ENCODE measurements around the gene CLCF1. TPM values are rescaled to one million over a fixed set of nuclear protein-coding genes. Genes with fewer than 3 reads are reported as not detected.

Gene CLCF1
- total RNA-seq, 4 donors from 2014 or later: 1.8 to 46.4 (median 5.8) TPM

DNA sequence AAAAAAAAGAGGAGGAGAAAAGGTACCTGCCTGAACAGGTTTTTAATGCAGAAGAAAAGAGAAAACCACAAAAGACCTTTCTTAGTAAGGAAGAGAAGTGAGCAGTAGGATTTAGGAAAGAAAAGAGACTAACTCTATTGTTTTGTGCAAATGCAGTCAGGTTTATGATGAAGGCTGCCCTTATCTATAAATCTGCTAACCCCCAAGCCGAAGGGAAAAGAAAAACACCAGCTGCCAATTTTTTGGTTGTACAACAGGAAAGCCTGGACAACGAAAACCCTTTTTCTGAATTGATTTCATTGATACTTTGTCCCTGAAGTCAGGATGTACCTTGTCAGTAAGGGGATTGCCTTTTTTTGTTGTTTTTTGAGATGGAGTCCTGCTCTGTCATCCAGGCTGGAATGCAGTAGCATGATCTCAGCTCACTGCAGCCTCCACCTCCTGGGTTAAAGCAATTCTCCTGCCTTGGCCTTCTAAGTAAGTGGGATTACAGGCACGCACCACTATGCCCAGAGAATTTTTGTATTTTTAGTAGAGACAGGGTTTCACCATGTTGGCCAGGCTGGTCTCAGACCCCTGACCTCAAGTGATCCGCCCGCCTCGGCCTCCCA is 41.2 kb downstream of the CLCF1 start:
- no peak for DNase-seq
- in situ Hi-C loops (cut with MboI; ENCODE audit: low pct_ligation_motif_present in 1 of 4, low pct_unique_long_range_greater_than_20kb in 1 of 4, low sequenced_read_pairs in 3 of 4) (no loop called here), intact Hi-C loops (cut with DNase I; ENCODE audit: low total_unique reads) (no loop called here)
- Histone ChIP-seq H3K9me3 (no peaks in the 10 kb centered on the region), H3K4me3 (no peak overlapping the region), H3K27ac (no peak overlapping the region), H3K4me1 (no peaks in the 10 kb centered on the region), H3K27me3 (no peaks in the 10 kb centered on the region), H3K36me3 (no peaks in the 10 kb centered on the region)
- TF ChIP-seq, protein P1, sequence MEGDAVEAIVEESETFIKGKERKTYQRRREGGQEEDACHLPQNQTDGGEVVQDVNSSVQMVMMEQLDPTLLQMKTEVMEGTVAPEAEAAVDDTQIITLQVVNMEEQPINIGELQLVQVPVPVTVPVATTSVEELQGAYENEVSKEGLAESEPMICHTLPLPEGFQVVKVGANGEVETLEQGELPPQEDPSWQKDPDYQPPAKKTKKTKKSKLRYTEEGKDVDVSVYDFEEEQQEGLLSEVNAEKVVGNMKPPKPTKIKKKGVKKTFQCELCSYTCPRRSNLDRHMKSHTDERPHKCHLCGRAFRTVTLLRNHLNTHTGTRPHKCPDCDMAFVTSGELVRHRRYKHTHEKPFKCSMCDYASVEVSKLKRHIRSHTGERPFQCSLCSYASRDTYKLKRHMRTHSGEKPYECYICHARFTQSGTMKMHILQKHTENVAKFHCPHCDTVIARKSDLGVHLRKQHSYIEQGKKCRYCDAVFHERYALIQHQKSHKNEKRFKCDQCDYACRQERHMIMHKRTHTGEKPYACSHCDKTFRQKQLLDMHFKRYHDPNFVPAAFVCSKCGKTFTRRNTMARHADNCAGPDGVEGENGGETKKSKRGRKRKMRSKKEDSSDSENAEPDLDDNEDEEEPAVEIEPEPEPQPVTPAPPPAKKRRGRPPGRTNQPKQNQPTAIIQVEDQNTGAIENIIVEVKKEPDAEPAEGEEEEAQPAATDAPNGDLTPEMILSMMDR (IDR thresholded peaks at IDR 0.05): no peak
- TF ChIP-seq POLR2AphosphoS5 (IDR thresholded peaks at IDR 0.05) (no peak), POLR2A (IDR thresholded peaks at IDR 0.05) (no peak), EP300 (IDR thresholded peaks at IDR 0.05; ENCODE audit: low read depth) (no peak)
- WGBS, 2 donors (ENCODE audit: low coverage in 1 of 2): 82 to 87% methylated on average over 2 to 6 of the region's 6 CpGs

DNA sequence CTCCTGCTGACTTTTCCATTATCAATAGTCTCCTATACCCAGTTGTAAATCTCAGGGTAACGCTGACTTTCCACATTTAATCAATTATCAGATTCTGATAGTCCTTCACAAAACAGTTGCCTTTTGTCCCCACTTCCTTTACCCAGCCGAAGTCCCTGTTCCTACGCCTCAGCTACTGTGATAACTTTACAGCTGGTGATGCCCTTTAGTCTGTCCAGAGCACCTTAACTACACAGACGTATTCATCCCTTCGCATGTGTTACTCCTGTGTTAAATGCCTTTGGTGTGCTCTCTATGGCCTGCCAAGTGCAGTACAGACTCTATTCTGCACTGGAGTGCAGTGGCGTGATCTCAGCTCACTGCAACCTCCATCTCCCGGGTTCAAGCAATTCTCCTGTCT is 49.9 kb downstream of the CLCF1 start:
- Histone ChIP-seq H3K27me3 (no peaks in the 10 kb centered on the region), H3K27ac (no peak overlapping the region), H3K9me3 (no peaks in the 10 kb centered on the region), H3K36me3 (no peaks in the 10 kb centered on the region), H3K4me1 (peaks cover 0 to 18% (median 12%) of the 10 kb centered on the region in 4 donors), H3K4me3 (no peak overlapping the region)
- TF ChIP-seq, protein P1 (IDR thresholded peaks at IDR 0.05): no peak
- no peak for TF ChIP-seq EP300 (IDR thresholded peaks at IDR 0.05; ENCODE audit: low read depth)
- WGBS, 2 donors (ENCODE audit: low coverage in 1 of 2): 77 to 91% methylated on average over 6 to 7 of the region's 7 CpGs
- in situ Hi-C loops (cut with MboI; ENCODE audit: low pct_ligation_motif_present in 1 of 4, low pct_unique_long_range_greater_than_20kb in 1 of 4, low sequenced_read_pairs in 3 of 4) (no loop called here), intact Hi-C loops (cut with DNase I; ENCODE audit: low total_unique reads) (no loop called here)
- no peak for DNase-seq

DNA sequence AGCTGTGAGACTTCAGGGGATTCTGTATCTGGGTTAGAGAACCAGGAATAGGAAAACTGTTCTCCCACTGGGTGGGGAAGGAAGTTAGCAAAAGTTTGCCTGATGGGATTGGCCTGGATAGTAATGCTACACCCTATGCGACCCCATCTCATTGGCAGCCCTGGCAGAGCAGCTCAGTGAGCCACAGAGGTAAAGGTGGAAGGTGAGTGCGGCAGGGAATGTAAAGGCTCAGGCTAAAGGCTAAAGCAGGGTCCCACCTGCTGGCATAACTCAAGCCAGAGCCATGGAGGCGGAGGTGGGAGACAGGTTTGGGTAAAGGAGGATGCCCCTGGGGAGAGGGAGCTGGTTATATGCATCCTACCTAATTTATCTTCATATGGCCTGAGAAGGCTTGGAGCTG is 51.3 kb downstream of the CLCF1 start:
- peaks cover 0 to 24% (median 17%) of the 10 kb centered on the region in 4 donors for H3K4me1 ChIP-seq
- 87 to 100% methylated on average over 1 to 3 of the region's 3 CpGs for WGBS, 2 donors (ENCODE audit: low coverage in 1 of 2)
- H3K27me3 ChIP-seq: no peaks in the 10 kb centered on the region
- intact Hi-C loops (cut with DNase I; ENCODE audit: low total_unique reads): no loop called here
- H3K36me3 ChIP-seq: no peaks in the 10 kb centered on the region
- H3K4me3 ChIP-seq: no peak overlapping the region
- TF ChIP-seq, protein P1 (IDR thresholded peaks at IDR 0.05): no peak
- TF ChIP-seq POLR2A (IDR thresholded peaks at IDR 0.05) (no peak), EP300 (IDR thresholded peaks at IDR 0.05; ENCODE audit: low read depth) (no peak), POLR2AphosphoS5 (IDR thresholded peaks at IDR 0.05) (no peak)
- H3K27ac ChIP-seq: no peak overlapping the region
- no peaks in the 10 kb centered on the region for H3K9me3 ChIP-seq
- no peak for DNase-seq
- in situ Hi-C loops (cut with MboI; ENCODE audit: low pct_ligation_motif_present in 1 of 4, low pct_unique_long_range_greater_than_20kb in 1 of 4, low sequenced_read_pairs in 3 of 4): no loop called here

DNA sequence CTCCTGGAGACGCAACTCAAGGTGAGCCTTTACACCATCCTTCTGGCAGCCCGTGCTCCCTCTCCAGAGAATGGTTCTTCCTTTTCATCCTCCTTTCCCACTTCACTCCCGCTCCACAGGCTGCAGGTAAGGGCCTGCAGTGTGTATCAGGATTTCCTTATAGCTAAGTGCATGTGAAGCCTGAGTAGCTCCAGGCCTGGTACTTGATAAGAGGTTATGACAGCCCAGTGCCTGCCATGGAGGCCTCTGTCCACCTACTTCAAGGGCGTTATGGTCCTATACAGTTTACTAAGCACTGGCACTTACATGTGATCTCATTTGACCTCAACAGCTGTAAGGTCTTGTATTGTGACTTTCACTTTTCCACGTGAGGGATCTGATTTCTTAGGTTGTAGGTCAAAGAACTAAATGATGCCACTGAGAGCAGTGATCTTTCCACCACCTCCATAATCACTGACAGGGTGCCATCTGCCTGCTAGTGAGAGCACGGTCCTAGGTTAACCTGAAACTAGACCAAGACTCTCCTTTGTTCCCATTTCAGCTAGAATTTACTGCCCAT is 52.0 kb downstream of the CLCF1 start:
- intact Hi-C loops (cut with DNase I; ENCODE audit: low total_unique reads): no loop called here
- H3K27ac ChIP-seq: no peak overlapping the region
- 50 to 77% methylated on average over 2 to 6 of the region's 6 CpGs for WGBS, 2 donors (ENCODE audit: low coverage in 1 of 2)
- DNase-seq: no peak
- TF ChIP-seq, protein P1 (IDR thresholded peaks at IDR 0.05): no peak
- TF ChIP-seq POLR2AphosphoS5 (IDR thresholded peaks at IDR 0.05): no peak
- TF ChIP-seq EP300 (IDR thresholded peaks at IDR 0.05; ENCODE audit: low read depth): no peak
- TF ChIP-seq POLR2A (IDR thresholded peaks at IDR 0.05): no peak
- in situ Hi-C loops (cut with MboI; ENCODE audit: low pct_ligation_motif_present in 1 of 4, low pct_unique_long_range_greater_than_20kb in 1 of 4, low sequenced_read_pairs in 3 of 4): no loop called here
- peaks cover 0 to 27% (median 20%) of the 10 kb centered on the region in 4 donors for H3K4me1 ChIP-seq
- H3K4me3 ChIP-seq: no peak overlapping the region
- no peaks in the 10 kb centered on the region for H3K27me3 ChIP-seq
- H3K9me3 ChIP-seq: no peaks in the 10 kb centered on the region
- H3K36me3 ChIP-seq: no peaks in the 10 kb centered on the region

Data from transverse colon (tissue), 4 donors.